Measurements from ENCODE around the gene NKG7. TPM values are rescaled to one million over a fixed set of nuclear protein-coding genes. Genes with fewer than 3 reads are reported as not detected.

Gene NKG7
- polyA plus RNA-seq, 1 donor (not counting 4 experiments of a cell fraction or from before 2014, with no cell fraction given): not detected

GRCh38 chr19:51396175-51396574 is 23.7 kb upstream of the NKG7 start:
- TF ChIP-seq EZH2 (IDR thresholded peaks at IDR 0.05; ENCODE audit: low read length) (no peak), CTCF (optimal IDR thresholded peaks at IDR 0.05 in 1 of 3, IDR thresholded peaks at IDR 0.05 in 1 of 3, conservative IDR thresholded peaks at IDR 0.05 in 1 of 3; ENCODE audit: extremely low read depth in 1 of 3, insufficient read depth in 2 of 3, low read length in 3 of 3) (no peak)
- no peaks in the 10 kb centered on the region for H3K27me3 ChIP-seq (ENCODE audit: control insufficient read depth, extremely low read depth, insufficient read depth, low read length)
- no peak overlapping the region for H2AFZ ChIP-seq (ENCODE audit: control insufficient read depth, low read length)
- H3K9me3 ChIP-seq (ENCODE audit: control insufficient read depth, low read depth, low read length): no peaks in the 10 kb centered on the region
- H3K79me2 ChIP-seq (ENCODE audit: control insufficient read depth, insufficient read depth, low read length): no peaks in the 10 kb centered on the region
- H3K4me3 ChIP-seq (ENCODE audit: control insufficient read depth in 2 of 3, extremely low read depth in 1 of 3, insufficient read depth in 2 of 3, low read depth in 1 of 3, low read length in 3 of 3): no peak overlapping the region
- H3K9ac ChIP-seq (ENCODE audit: control insufficient read depth, extremely low read depth, insufficient read depth, low read length): no peak overlapping the region
- H3K4me2 ChIP-seq (ENCODE audit: control insufficient read depth, extremely low read depth, insufficient read depth, low read depth, low read length): no peak overlapping the region
- H3K27ac ChIP-seq (ENCODE audit: control insufficient read depth, insufficient read depth, low read length): no peak overlapping the region
- no peaks in the 10 kb centered on the region for H3K4me1 ChIP-seq (ENCODE audit: control insufficient read depth, extremely low read depth, insufficient read depth, low read length)
- dilution Hi-C loops (cut with MboI; ENCODE audit: extremely low pct_ligation_motif_present, low sequenced_read_pairs): no loop called here
- no peaks in the 10 kb centered on the region for H3K9me1 ChIP-seq (ENCODE audit: control insufficient read depth, extremely low read depth, insufficient read depth, low read length)
- DNase-seq (ENCODE audit: low read depth, low spot score) (no peak), FAIRE-seq (no peak)
- H3K36me3 ChIP-seq (ENCODE audit: control insufficient read depth in 2 of 2, extremely low read depth in 1 of 2, insufficient read depth in 2 of 2, low read length in 2 of 2): no peaks in the 10 kb centered on the region
- no peaks in the 10 kb centered on the region for H4K20me1 ChIP-seq (ENCODE audit: control insufficient read depth, extremely low read depth, insufficient read depth, low read length)

- Histone ChIP-seq H4K20me1 (ENCODE audit: control insufficient read depth, extremely low read depth, insufficient read depth, low read length) (no peaks in the 10 kb centered on the region), H3K4me2 (ENCODE audit: control insufficient read depth, extremely low read depth, insufficient read depth, low read depth, low read length) (peak overlapping the region; percentile 68), H3K4me3 (ENCODE audit: control insufficient read depth in 2 of 3, extremely low read depth in 1 of 3, insufficient read depth in 2 of 3, low read depth in 1 of 3, low read length in 3 of 3) (peak overlapping the region; percentile 37 to 61 (median 55)), H3K9me1 (ENCODE audit: control insufficient read depth, extremely low read depth, insufficient read depth, low read length) (no peaks in the 10 kb centered on the region), H2AFZ (ENCODE audit: control insufficient read depth, low read length) (peak overlapping the region; percentile 50), H3K9ac (ENCODE audit: control insufficient read depth, extremely low read depth, insufficient read depth, low read length) (peak overlapping the region; percentile 39), H3K27ac (ENCODE audit: control insufficient read depth, insufficient read depth, low read length) (peak overlapping the region; percentile 19), H3K27me3 (ENCODE audit: control insufficient read depth, extremely low read depth, insufficient read depth, low read length) (no peaks in the 10 kb centered on the region), H3K4me1 (ENCODE audit: control insufficient read depth, extremely low read depth, insufficient read depth, low read length) (no peaks in the 10 kb centered on the region), H3K36me3 (ENCODE audit: control insufficient read depth in 2 of 2, extremely low read depth in 1 of 2, insufficient read depth in 2 of 2, low read length in 2 of 2) (no peaks in the 10 kb centered on the region), H3K79me2 (ENCODE audit: control insufficient read depth, insufficient read depth, low read length) (no peaks in the 10 kb centered on the region), H3K9me3 (ENCODE audit: control insufficient read depth, low read depth, low read length) (no peaks in the 10 kb centered on the region)
- dilution Hi-C loops (cut with MboI; ENCODE audit: extremely low pct_ligation_motif_present, low sequenced_read_pairs): no loop called here
- FAIRE-seq: peak; percentile 81
- DNase-seq (ENCODE audit: low read depth, low spot score): peak; percentile 78
- TF ChIP-seq EZH2 (IDR thresholded peaks at IDR 0.05; ENCODE audit: low read length) (no peak), CTCF (optimal IDR thresholded peaks at IDR 0.05 in 1 of 3, IDR thresholded peaks at IDR 0.05 in 1 of 3, conservative IDR thresholded peaks at IDR 0.05 in 1 of 3; ENCODE audit: extremely low read depth in 1 of 3, insufficient read depth in 2 of 3, low read length in 3 of 3) (no peak)
These were observed 21.8 kb upstream of the NKG7 start for GRCh38 chr19:51394050-51394836.
